ENCODE measurements around the gene SLC22A8. TPM values are rescaled to one million over a fixed set of nuclear protein-coding genes. Genes with fewer than 3 reads are reported as not detected.
A peak's percentile ranks its signal among the peaks of the same experiment; 100 is the strongest.

Gene SLC22A8
- total RNA-seq, 1 donor from 2014 or later: not detected

GRCh38 chr11:62981743-62982142 lies 33.9 kb downstream of the SLC22A8 start:
- no peaks in the 10 kb centered on the region for H3K4me1 ChIP-seq
- no peaks in the 10 kb centered on the region for H3K9me3 ChIP-seq
- no peaks in the 10 kb centered on the region for H3K36me3 ChIP-seq
- no peak overlapping the region for H3K4me3 ChIP-seq
- intact Hi-C loops (cut with DNase I): no loop called here
- DNase-seq (ENCODE audit: extremely low spot score in 2 of 2): no peak
- no peaks in the 10 kb centered on the region for H3K27me3 ChIP-seq
- no peak overlapping the region for H3K27ac ChIP-seq
- TF ChIP-seq POLR2AphosphoS5 (IDR thresholded peaks at IDR 0.05; ENCODE audit: insufficient read depth in 1 of 2, low read depth in 1 of 2): no peak
- TF ChIP-seq CTCF (IDR thresholded peaks at IDR 0.05): no peak
- no peak for TF ChIP-seq POLR2A (IDR thresholded peaks at IDR 0.05)

GRCh38 chr11:62980133-62980760 lies 35.4 kb downstream of the SLC22A8 start:
- Histone ChIP-seq H3K27me3 (no peaks in the 10 kb centered on the region), H3K36me3 (no peaks in the 10 kb centered on the region), H3K4me3 (no peak overlapping the region), H3K4me1 (no peaks in the 10 kb centered on the region), H3K9me3 (no peaks in the 10 kb centered on the region), H3K27ac (no peak overlapping the region)
- intact Hi-C loops (cut with DNase I): no loop called here
- TF ChIP-seq CTCF (IDR thresholded peaks at IDR 0.05) (no peak), POLR2AphosphoS5 (IDR thresholded peaks at IDR 0.05; ENCODE audit: insufficient read depth in 1 of 2, low read depth in 1 of 2) (no peak), POLR2A (IDR thresholded peaks at IDR 0.05) (no peak)
- no peak for DNase-seq (ENCODE audit: extremely low spot score in 2 of 2)

GRCh38 chr11:62976109-62976508 lies 39.5 kb downstream of the SLC22A8 start:
- Histone ChIP-seq H3K4me3 (no peak overlapping the region), H3K9me3 (no peaks in the 10 kb centered on the region), H3K36me3 (no peaks in the 10 kb centered on the region), H3K4me1 (no peaks in the 10 kb centered on the region), H3K27ac (no peak overlapping the region), H3K27me3 (no peaks in the 10 kb centered on the region)
- no peak for DNase-seq (ENCODE audit: extremely low spot score in 2 of 2)
- TF ChIP-seq CTCF (IDR thresholded peaks at IDR 0.05): no peak
- intact Hi-C loops (cut with DNase I): no loop called here

GRCh38 chr11:62974848-62975522 lies 40.7 kb downstream of the SLC22A8 start:
- no peaks in the 10 kb centered on the region for H3K27me3 ChIP-seq
- no peaks in the 10 kb centered on the region for H3K36me3 ChIP-seq
- H3K9me3 ChIP-seq: no peaks in the 10 kb centered on the region
- H3K4me3 ChIP-seq: no peak overlapping the region
- no peak overlapping the region for H3K27ac ChIP-seq
- no peak for DNase-seq (ENCODE audit: extremely low spot score in 2 of 2)
- TF ChIP-seq POLR2AphosphoS5 (IDR thresholded peaks at IDR 0.05; ENCODE audit: insufficient read depth in 1 of 2, low read depth in 1 of 2): no peak
- TF ChIP-seq POLR2A (IDR thresholded peaks at IDR 0.05): no peak
- no peak for TF ChIP-seq CTCF (IDR thresholded peaks at IDR 0.05)
- H3K4me1 ChIP-seq: no peaks in the 10 kb centered on the region
- intact Hi-C loops (cut with DNase I): no loop called here

- Histone ChIP-seq H3K27me3 (no peaks in the 10 kb centered on the region), H3K36me3 (no peaks in the 10 kb centered on the region), H3K27ac (no peak overlapping the region), H3K4me1 (no peaks in the 10 kb centered on the region), H3K4me3 (no peak overlapping the region), H3K9me3 (no peaks in the 10 kb centered on the region)
- DNase-seq (ENCODE audit: extremely low spot score in 2 of 2): peak in 1 of 2 donors; percentile 16
- intact Hi-C loops (cut with DNase I): no loop called here
- TF ChIP-seq POLR2AphosphoS5 (IDR thresholded peaks at IDR 0.05; ENCODE audit: insufficient read depth in 1 of 2, low read depth in 1 of 2) (no peak), POLR2A (IDR thresholded peaks at IDR 0.05) (no peak), CTCF (IDR thresholded peaks at IDR 0.05) (no peak)
Measured at GRCh38 chr11:62965574-62965973, 50.1 kb downstream of the SLC22A8 start.

All from vagina (tissue), 2 donors.